ENCODE data around the gene CAPZA2. TPM values are rescaled to one million over a fixed set of nuclear protein-coding genes. Genes with fewer than 3 reads are reported as not detected.
"Not testable (repeated sequence)": the region's sequence is repeated elsewhere in the genome, so short reads cannot be mapped to it uniquely, and the experiment has no call there.

Gene CAPZA2
- total RNA-seq, 1 donor from 2014 or later = 80.5 TPM

DNA sequence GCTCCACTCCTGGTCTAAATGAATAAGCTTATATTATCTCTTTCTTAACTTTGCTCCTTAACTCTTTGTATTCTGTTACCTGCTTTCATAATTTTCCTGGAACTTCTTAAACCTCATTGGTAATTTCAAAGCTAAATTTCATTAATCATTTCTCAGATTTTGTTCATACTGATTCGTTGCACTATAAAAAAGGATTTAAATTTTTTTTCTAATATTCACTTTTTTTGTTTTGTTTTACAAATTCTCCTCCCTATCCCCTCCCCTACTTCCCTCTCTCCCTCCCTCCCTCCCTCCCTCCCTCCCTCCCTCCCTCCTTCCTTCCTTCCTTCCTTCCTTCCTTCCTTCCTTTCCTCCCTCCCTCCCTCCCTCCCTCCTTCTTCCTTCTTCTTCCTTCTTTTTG is 105.6 kb downstream of the CAPZA2 start:
- TF ChIP-seq CTCF (IDR thresholded peaks at IDR 0.05) = no peak
- intact Hi-C loops (cut with DNase I) = no loop called here
- Histone ChIP-seq H3K27me3 (no peaks in the 10 kb centered on the region), H3K9me3 (no peaks in the 10 kb centered on the region), H3K36me3 (no peaks in the 10 kb centered on the region), H3K27ac (no peak overlapping the region), H3K4me1 (peaks cover 0 to 6% of the 10 kb centered on the region in 2 donors), H3K4me3 (no peak overlapping the region)
- DNase-seq (ENCODE audit: low spot score in 2 of 2) = no peak

GRCh38 chr7:116968631-116969030 is 106.2 kb downstream of the CAPZA2 start:
- DNase-seq (ENCODE audit: low spot score in 2 of 2) = no peak
- Histone ChIP-seq H3K4me3 (no peak overlapping the region), H3K4me1 (peaks cover 0 to 6% of the 10 kb centered on the region in 2 donors), H3K9me3 (no peaks in the 10 kb centered on the region), H3K27me3 (no peaks in the 10 kb centered on the region), H3K27ac (no peak overlapping the region), H3K36me3 (no peaks in the 10 kb centered on the region)
- intact Hi-C loops (cut with DNase I) = no loop called here
- TF ChIP-seq CTCF (IDR thresholded peaks at IDR 0.05) = no peak

- Histone ChIP-seq H3K4me1 (peaks cover 0 to 6% of the 10 kb centered on the region in 2 donors), H3K9me3 (no peaks in the 10 kb centered on the region), H3K27ac (no peak overlapping the region), H3K4me3 (no peak overlapping the region), H3K36me3 (no peaks in the 10 kb centered on the region), H3K27me3 (no peaks in the 10 kb centered on the region)
- intact Hi-C loops (cut with DNase I) = no loop called here
- no peak for TF ChIP-seq CTCF (IDR thresholded peaks at IDR 0.05)
- no peak for DNase-seq (ENCODE audit: low spot score in 2 of 2)
These were observed 107.0 kb downstream of the CAPZA2 start for GRCh38 chr7:116969371-116969902.

DNA sequence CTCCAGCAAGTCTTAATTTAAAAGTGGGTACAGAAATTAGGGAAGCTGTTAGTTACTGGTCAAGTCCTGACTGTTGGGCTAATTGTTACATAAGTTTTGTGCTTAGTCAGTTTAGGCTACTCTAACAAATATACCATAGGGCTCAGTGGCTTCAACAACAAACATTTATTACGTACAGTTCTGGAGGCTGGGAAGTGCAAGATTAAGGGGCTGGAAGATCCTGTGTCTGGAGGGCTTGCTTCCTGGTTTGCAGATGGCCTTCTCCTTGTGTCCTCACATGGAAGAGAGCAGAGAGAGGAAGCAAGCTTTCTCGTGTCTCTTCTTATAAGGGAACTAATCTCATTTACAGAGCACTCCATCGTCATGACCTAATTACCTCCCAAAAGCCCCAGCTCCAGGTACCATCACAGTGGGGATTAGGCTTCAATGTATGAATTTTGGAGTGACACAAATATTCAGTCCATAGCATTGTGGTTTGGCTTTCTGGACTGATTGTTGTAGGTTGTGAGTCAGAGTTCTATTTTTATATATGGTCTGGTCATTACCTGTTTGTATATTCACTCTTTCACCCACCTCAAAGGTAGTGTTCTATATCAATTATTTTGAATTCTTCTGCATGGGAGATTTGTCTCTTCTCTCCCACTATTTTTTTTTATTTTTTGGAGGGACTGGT is 108.0 kb downstream of the CAPZA2 start:
- Histone ChIP-seq H3K27ac (no peak overlapping the region), H3K4me3 (no peak overlapping the region), H3K4me1 (peaks cover 0 to 6% of the 10 kb centered on the region in 2 donors), H3K27me3 (no peaks in the 10 kb centered on the region), H3K9me3 (no peaks in the 10 kb centered on the region), H3K36me3 (no peaks in the 10 kb centered on the region)
- intact Hi-C loops (cut with DNase I) = no loop called here
- no peak for TF ChIP-seq CTCF (IDR thresholded peaks at IDR 0.05)
- no peak for DNase-seq (ENCODE audit: low spot score in 2 of 2)

DNA sequence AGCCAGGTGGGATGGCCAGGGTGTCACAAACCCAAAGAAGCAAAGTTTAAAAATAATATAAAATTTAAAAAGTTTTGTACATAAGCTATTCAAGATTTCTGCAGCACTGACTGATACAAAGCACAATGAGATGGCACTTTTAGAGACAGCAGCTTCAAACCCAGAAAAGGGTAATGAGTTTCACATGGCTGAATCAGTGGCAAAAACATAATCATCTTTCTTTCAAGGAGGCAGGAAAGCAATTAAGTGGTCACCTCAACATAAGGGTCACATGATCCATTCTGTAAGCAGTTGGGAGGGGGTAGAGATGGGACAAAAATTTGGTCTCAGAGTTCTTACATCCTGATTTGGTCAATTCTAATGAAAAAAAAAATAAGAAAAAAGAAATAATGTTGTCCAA is 108.8 kb downstream of the CAPZA2 start:
- H3K4me3 ChIP-seq; intact Hi-C loops (cut with DNase I); H3K4me1 ChIP-seq; DNase-seq (ENCODE audit: low spot score in 2 of 2); H3K27me3 ChIP-seq; H3K9me3 ChIP-seq; H3K36me3 ChIP-seq; H3K27ac ChIP-seq: not testable (repeated sequence)

Other genes starting within 250 kb of the CAPZA2 start
- gene MET, start 190.4 kb upstream of the CAPZA2 start, total RNA-seq = 29.5 TPM
- 19.2 TPM for gene ST7, start 90.9 kb downstream of the CAPZA2 start, total RNA-seq

Measured in ascending aorta (tissue), 2 donors.